ENCODE results near the gene LTF. TPM values are rescaled to one million over a fixed set of nuclear protein-coding genes. Genes with fewer than 3 reads are reported as not detected.

The LTF gene
- total RNA-seq, 1 donor from 2014 or later: not detected

- no peak for DNase-seq (ENCODE audit: low read depth, low spot score)
These were observed 5.1 kb upstream of the LTF start for GRCh38 chr3:46469680-46470357.

- no peak for DNase-seq (ENCODE audit: low read depth, low spot score)
These were observed 4.3 kb upstream of the LTF start for GRCh38 chr3:46468753-46469600.

- no peak for DNase-seq (ENCODE audit: low read depth, low spot score)
These were observed 2.9 kb upstream of the LTF start for GRCh38 chr3:46467562-46467961.

- no peak for DNase-seq (ENCODE audit: low read depth, low spot score)
These were observed 2.2 kb upstream of the LTF start for GRCh38 chr3:46466871-46467403.

GRCh38 chr3:46466273-46466672, 1.6 kb upstream of the LTF start:
- no peak for DNase-seq (ENCODE audit: low read depth, low spot score)

- no peak for DNase-seq (ENCODE audit: low read depth, low spot score)
These were observed 453 bp upstream of the LTF start for GRCh38 chr3:46465196-46465520.

- DNase-seq (ENCODE audit: low read depth, low spot score): no peak
These were observed 850 bp downstream of the LTF start for GRCh38 chr3:46463868-46464241.

GRCh38 chr3:46463120-46463867, 1.4 kb downstream of the LTF start:
- no peak for DNase-seq (ENCODE audit: low read depth, low spot score)

GRCh38 chr3:46462511-46462910, 2.2 kb downstream of the LTF start:
- DNase-seq (ENCODE audit: low read depth, low spot score): no peak

GRCh38 chr3:46462111-46462510, 2.6 kb downstream of the LTF start:
- no peak for DNase-seq (ENCODE audit: low read depth, low spot score)

- DNase-seq (ENCODE audit: low read depth, low spot score): no peak
These were observed 4.7 kb downstream of the LTF start for GRCh38 chr3:46460051-46460450.

- DNase-seq (ENCODE audit: low read depth, low spot score): no peak
These were observed 8.6 kb downstream of the LTF start for GRCh38 chr3:46456118-46456517.

- no peak for DNase-seq (ENCODE audit: low read depth, low spot score)
These were observed 9.2 kb downstream of the LTF start for GRCh38 chr3:46455231-46456115.

GRCh38 chr3:46454606-46455005, 10.1 kb downstream of the LTF start:
- DNase-seq (ENCODE audit: low read depth, low spot score): no peak

GRCh38 chr3:46454209-46454595, 10.5 kb downstream of the LTF start:
- DNase-seq (ENCODE audit: low read depth, low spot score): no peak

GRCh38 chr3:46453526-46454208, 11.0 kb downstream of the LTF start:
- DNase-seq (ENCODE audit: low read depth, low spot score): no peak

GRCh38 chr3:46449755-46450552, 14.8 kb downstream of the LTF start:
- DNase-seq (ENCODE audit: low read depth, low spot score): no peak

- DNase-seq (ENCODE audit: low read depth, low spot score): no peak
These were observed 16.0 kb downstream of the LTF start for GRCh38 chr3:46448721-46449120.

- DNase-seq (ENCODE audit: low read depth, low spot score): no peak
These were observed 17.3 kb downstream of the LTF start for GRCh38 chr3:46447228-46447985.
